OCI-LY1 (cell line): ENCODE measurements around the gene MFSD12.

Source experiments
- EZH2 ChIP-seq: fragments of 200-600 bp; sonication (generic), shearing (Covaris generic); IDR thresholded peaks from 2 replicates; pipeline ENCODE4 v1.8.0; 2017; ENCODE audit warnings: borderline replicate concordance, mixed run types, mild to moderate bottlenecking, antibody characterized with exemption, low read length, moderate library complexity, mixed read lengths
- TF ChIP-seq, protein P1 (sequence below): fragments of 200-600 bp; sonication (generic), shearing (Covaris generic); IDR thresholded peaks from 2 replicates; pipeline ENCODE4 v1.5.1; 2017; ENCODE audit warnings: mild to moderate bottlenecking, antibody characterized with exemption, low read length, moderate library complexity, mixed read lengths

DNA sequence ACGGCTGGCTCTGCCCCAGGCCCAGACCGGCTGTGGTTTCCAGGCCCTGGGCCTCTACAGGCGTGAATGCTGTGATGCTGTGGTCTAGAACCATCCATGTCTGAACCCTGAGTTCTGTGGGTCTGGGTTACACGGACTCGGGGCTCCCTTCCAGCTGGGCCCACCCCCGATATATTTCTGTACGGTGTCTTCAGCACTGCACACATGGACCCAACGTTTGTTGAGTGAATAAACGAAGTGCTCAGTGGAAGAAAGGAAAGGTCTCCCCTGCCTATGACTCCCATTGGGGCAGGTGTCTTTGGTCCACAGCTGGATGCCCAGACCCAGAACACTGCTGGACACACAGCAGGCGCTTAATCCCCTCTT is 11.7 kb downstream of the MFSD12 start:
- TF ChIP-seq, protein P1, sequence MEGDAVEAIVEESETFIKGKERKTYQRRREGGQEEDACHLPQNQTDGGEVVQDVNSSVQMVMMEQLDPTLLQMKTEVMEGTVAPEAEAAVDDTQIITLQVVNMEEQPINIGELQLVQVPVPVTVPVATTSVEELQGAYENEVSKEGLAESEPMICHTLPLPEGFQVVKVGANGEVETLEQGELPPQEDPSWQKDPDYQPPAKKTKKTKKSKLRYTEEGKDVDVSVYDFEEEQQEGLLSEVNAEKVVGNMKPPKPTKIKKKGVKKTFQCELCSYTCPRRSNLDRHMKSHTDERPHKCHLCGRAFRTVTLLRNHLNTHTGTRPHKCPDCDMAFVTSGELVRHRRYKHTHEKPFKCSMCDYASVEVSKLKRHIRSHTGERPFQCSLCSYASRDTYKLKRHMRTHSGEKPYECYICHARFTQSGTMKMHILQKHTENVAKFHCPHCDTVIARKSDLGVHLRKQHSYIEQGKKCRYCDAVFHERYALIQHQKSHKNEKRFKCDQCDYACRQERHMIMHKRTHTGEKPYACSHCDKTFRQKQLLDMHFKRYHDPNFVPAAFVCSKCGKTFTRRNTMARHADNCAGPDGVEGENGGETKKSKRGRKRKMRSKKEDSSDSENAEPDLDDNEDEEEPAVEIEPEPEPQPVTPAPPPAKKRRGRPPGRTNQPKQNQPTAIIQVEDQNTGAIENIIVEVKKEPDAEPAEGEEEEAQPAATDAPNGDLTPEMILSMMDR = no peak
- no peak for TF ChIP-seq EZH2
